ENCODE measurements around the gene ZFHX2. TPM values are rescaled to one million over a fixed set of nuclear protein-coding genes. Genes with fewer than 3 reads are reported as not detected.
A peak's percentile ranks its signal among the peaks of the same experiment; 100 is the strongest.

Gene ZFHX2
- total RNA-seq, 2 experiments from 2014 or later, result 0.78 to 1.0 TPM

DNA sequence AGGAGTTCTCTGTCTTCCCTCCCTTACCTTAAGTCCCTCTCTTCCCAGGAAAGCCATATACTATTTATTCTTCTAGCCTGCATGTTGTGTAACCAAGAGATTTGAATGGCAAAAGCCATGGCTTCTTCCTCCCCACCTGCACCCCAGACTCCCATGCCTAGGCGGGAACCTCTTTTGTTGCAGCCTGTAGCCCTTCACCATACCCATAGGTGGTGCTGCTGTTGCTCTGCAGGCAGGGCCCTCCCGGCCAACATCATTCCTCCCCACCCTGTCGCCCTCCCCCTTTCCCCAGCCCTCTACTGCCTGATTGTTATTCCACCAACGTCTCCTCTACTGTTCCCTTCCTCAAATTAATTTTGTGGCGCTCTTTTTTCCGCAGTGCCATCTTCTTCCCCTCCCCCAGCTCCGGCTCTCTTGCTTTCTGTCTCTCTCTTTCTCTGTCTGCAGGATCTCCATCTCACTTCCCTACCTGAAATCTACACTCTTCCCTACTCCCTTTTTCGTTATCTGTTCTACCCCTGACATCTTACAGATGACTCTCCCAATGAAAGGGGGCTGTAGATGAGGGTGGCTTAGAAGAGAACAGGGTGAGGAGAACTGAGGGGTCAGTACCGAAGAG is 68.2 kb downstream of the ZFHX2 start:
- Mint-ChIP-seq H3K4me1 (ENCODE audit: low read depth) (no peaks in the 10 kb centered on the region), H3K27me3 (no peaks in the 10 kb centered on the region), H3K36me3 (ENCODE audit: low read depth) (peaks cover 7% of the 10 kb centered on the region), H3K9me3 (no peaks in the 10 kb centered on the region), H3K4me3 (no peak overlapping the region), H3K27ac (no peak overlapping the region)
- ATAC-seq (peak; percentile 81), DNase-seq (peak; percentile 23)
- intact Hi-C loops (cut with micrococcal nuclease), result no loop called here
- POLR2A ChIA-PET, result no interaction called here
- CTCF ChIA-PET, result interaction anchor here (1.2 to 12.7 kb wide), 5 partner anchors 45 to 83 kb away, joined by 3 to 291 read pairs (median 4); partner anchors contain the start of genes THTPA and ZFHX2
- TF ChIP-seq, protein P1, sequence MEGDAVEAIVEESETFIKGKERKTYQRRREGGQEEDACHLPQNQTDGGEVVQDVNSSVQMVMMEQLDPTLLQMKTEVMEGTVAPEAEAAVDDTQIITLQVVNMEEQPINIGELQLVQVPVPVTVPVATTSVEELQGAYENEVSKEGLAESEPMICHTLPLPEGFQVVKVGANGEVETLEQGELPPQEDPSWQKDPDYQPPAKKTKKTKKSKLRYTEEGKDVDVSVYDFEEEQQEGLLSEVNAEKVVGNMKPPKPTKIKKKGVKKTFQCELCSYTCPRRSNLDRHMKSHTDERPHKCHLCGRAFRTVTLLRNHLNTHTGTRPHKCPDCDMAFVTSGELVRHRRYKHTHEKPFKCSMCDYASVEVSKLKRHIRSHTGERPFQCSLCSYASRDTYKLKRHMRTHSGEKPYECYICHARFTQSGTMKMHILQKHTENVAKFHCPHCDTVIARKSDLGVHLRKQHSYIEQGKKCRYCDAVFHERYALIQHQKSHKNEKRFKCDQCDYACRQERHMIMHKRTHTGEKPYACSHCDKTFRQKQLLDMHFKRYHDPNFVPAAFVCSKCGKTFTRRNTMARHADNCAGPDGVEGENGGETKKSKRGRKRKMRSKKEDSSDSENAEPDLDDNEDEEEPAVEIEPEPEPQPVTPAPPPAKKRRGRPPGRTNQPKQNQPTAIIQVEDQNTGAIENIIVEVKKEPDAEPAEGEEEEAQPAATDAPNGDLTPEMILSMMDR (IDR thresholded peaks at IDR 0.05), result peak; percentile 44

DNA sequence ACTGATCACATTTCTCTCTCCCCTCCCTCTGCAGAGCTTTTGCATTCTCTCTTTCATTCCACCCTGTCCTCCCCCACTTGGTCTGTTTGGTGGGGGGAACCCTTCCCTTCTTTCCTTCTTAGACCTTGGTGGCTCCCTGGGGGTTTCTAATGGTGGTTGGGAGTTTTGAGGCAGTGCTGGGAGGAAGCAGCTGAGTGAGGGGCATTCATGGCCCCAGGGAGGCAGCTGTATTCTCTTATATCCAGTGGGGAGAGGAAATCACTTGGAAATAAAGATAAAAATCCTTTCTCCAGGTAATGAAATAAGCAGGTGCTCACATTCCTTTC is 68.8 kb downstream of the ZFHX2 start:
- Mint-ChIP-seq H3K27ac (no peak overlapping the region), H3K4me3 (no peak overlapping the region)
- POLR2A ChIA-PET, result no interaction called here

DNA sequence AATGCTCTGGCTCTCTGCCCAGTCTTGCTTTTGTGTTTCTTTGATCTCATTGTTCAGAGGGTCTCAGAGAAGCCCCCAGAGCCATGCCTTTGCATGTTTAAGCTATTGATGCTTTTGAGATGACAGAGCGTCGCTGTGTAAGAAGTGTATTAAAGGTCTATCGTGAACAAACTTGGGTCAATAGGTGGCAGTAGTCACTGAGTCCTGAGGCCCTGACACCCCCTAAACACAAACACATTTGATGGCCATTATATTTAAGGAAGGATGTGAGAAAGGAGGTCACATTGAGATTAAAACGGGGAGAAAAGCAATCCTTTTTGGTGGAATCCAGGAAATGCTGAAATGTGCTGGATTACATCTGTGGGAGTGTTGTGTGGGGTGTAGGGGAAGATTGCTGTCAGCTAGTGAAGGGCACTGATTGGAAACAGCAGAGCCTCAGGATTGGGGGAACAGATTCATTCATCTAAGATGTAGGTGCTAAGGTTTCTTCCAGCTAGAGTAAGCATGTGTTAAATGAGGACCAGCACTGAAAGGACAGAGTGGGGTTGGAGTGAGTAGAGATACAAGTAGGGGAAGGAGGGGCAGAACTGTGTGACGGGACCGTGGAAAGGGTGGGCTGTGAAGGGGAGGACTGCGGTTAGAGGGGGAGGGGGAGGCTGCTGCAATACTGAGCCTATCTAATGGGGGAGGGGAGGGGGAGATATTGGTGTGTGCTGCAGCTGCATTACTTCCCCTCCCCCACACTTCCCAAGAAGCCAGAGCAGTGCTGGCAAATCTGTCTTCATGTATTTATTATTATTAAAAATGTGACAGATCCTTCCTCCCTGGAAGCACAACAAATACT is 69.4 kb downstream of the ZFHX2 start:
- Mint-ChIP-seq H3K4me1 (ENCODE audit: low read depth) (peaks cover 3% of the 10 kb centered on the region), H3K4me3 (no peak overlapping the region), H3K9me3 (no peaks in the 10 kb centered on the region), H3K36me3 (ENCODE audit: low read depth) (peaks cover 15% of the 10 kb centered on the region), H3K27me3 (no peaks in the 10 kb centered on the region), H3K27ac (no peak overlapping the region)
- ChIA-PET POLR2A (no interaction called here), CTCF (interaction anchor here (1.2 to 12.7 kb wide), 6 partner anchors 41 to 150 kb away, joined by 3 to 291 read pairs (median 4); partner anchors contain the start of genes THTPA and ZFHX2)
- TF ChIP-seq, protein P1 (IDR thresholded peaks at IDR 0.05), result no peak
- ATAC-seq, result no peak
- intact Hi-C loops (cut with micrococcal nuclease), result no loop called here
- no peak for DNase-seq

More for the DNA sequence above, 68.8 kb downstream of the ZFHX2 start:
- DNase-seq (no peak), ATAC-seq (no peak)
- peaks cover 9% of the 10 kb centered on the region for H3K36me3 Mint-ChIP-seq (ENCODE audit: low read depth)
- CTCF ChIA-PET, result interaction anchor here (1.2 to 12.7 kb wide), 6 partner anchors 40 to 149 kb away, joined by 3 to 291 read pairs (median 4); partner anchors contain the start of genes THTPA and ZFHX2
- H3K4me1 Mint-ChIP-seq (ENCODE audit: low read depth), result peaks cover 1% of the 10 kb centered on the region
- H3K27me3 Mint-ChIP-seq, result no peaks in the 10 kb centered on the region
- no peaks in the 10 kb centered on the region for H3K9me3 Mint-ChIP-seq
- intact Hi-C loops (cut with micrococcal nuclease), result no loop called here
- TF ChIP-seq, protein P1 (IDR thresholded peaks at IDR 0.05), result no peak

DNA sequence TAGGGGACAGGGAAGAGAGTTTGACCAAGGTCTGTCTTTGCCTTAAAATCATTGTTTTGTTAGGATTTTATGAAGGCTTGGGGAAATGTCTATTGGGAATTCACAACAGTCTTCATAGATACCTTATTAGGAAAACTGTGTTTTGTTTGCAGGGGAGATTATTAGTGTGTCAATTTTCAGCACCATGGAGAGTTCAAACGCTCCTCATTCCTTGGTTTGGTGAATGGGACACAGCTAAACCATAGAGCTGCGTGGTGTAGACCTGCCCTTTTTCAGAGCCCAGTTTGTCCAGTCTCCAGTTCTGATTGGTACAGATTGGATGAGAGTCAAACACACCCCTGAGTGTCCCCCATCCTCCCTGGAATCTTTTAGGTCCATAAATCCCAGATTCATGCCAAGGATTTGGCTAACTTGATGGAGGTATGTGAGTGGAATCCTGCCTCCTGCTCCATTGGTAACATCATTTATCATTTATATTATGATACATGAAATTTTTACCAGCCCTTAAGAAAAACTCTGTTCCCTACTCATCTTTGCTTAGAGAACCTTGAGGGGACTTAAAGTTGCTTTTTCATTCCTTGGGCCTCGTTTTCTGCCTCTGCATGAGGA is 70.1 kb downstream of the ZFHX2 start:
- H3K4me3 Mint-ChIP-seq, result no peak overlapping the region
- POLR2A ChIA-PET, result interaction anchor here (0.6 to 0.7 kb wide), 2 partner anchors 70 to 85 kb away, joined by 3 read pairs; partner anchors contain the start of gene ZFHX2
- H3K27me3 Mint-ChIP-seq, result no peaks in the 10 kb centered on the region

More for the DNA sequence above, 70.1 kb downstream of the ZFHX2 start:
- Mint-ChIP-seq H3K9me3 (no peaks in the 10 kb centered on the region), H3K27ac (no peak overlapping the region), H3K36me3 (ENCODE audit: low read depth) (peaks cover 19% of the 10 kb centered on the region), H3K4me1 (ENCODE audit: low read depth) (peaks cover 3% of the 10 kb centered on the region)
- DNase-seq (no peak), ATAC-seq (no peak)
- CTCF ChIA-PET, result interaction anchor here (1.4 to 12.7 kb wide), 5 partner anchors 42 to 150 kb away, joined by 3 to 291 read pairs (median 5); partner anchors contain the start of genes THTPA and ZFHX2
- TF ChIP-seq, protein P1 (IDR thresholded peaks at IDR 0.05), result no peak
- intact Hi-C loops (cut with micrococcal nuclease), result no loop called here

Data from activated CD8-positive, alpha-beta T cell treated with anti-CD3 and anti-CD28 coated beads for 36 hours (primary cell).